Measurements from ENCODE around the gene PDE6H. TPM values are rescaled to one million over a fixed set of nuclear protein-coding genes. Genes with fewer than 3 reads are reported as not detected.

Gene PDE6H
- total and polyA plus RNA-seq, 2 donors (not counting 3 experiments of a cell fraction or from before 2014, with no cell fraction given) = not detected

DNA sequence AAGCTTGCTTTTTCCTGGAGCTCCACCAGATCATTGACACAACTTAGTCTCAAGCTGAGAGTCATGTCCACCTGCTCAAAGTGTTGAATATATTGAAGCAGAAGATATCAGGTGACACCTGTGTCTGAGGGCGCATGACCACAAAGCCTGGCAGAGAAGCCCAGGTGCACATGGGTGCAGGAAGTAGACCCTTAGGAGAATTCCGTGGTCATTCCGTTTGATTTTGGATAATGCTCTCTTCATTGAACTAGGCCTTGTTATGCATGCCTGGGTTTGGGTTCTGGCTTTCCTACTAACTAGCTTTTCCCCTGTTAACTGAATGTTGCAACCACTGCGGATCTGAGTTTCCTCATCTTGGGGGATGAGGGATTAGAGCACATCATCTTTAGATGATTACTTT lies 18.6 kb upstream of the PDE6H start:
- CTCF ChIA-PET = interaction anchor here (0.8 kb wide), 1 partner anchor 69 kb away, joined by 3 read pairs; the partner anchor contains the start of gene MGP
- no peak for FAIRE-seq

More for the DNA sequence above, 18.6 kb upstream of the PDE6H start:
- H3K4me3 ChIP-seq (replicated peaks in 1 of 3; ENCODE audit: insufficient read depth in 1 of 3, low read depth in 1 of 3, low read length in 3 of 3) = no peak overlapping the region
- H3K9me1 ChIP-seq (replicated peaks; ENCODE audit: control insufficient read depth, extremely low read depth, insufficient read depth, low read length) = no peaks in the 10 kb centered on the region
- H2AFZ ChIP-seq (ENCODE audit: low read depth, low read length) = no peak overlapping the region
- no peak for TF ChIP-seq CTCF (IDR thresholded peaks at IDR 0.05; ENCODE audit: extremely low read depth in 1 of 2, insufficient read depth in 1 of 2, low read depth in 1 of 2, low read length in 2 of 2)
- TF ChIP-seq, protein P1, sequence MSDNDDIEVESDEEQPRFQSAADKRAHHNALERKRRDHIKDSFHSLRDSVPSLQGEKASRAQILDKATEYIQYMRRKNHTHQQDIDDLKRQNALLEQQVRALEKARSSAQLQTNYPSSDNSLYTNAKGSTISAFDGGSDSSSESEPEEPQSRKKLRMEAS (IDR thresholded peaks at IDR 0.05; ENCODE audit: insufficient read depth, insufficient read length) = no peak
- no peak for TF ChIP-seq POLR2AphosphoS5 (IDR thresholded peaks at IDR 0.05; ENCODE audit: insufficient read depth, low read depth, low read length)
- TF ChIP-seq JUN (IDR thresholded peaks at IDR 0.05; ENCODE audit: borderline replicate concordance, insufficient read depth, insufficient read length, low read depth) = no peak
- TF ChIP-seq FOS (IDR thresholded peaks at IDR 0.05; ENCODE audit: borderline replicate concordance, insufficient read depth, low read length) = no peak
- no peaks in the 10 kb centered on the region for H3K9me3 ChIP-seq (replicated peaks; ENCODE audit: control insufficient read depth, insufficient read depth, low read length)
- H3K79me2 ChIP-seq (ENCODE audit: control insufficient read depth, insufficient read depth, low read length) = peaks cover 90% of the 10 kb centered on the region
- no peaks in the 10 kb centered on the region for H4K20me1 ChIP-seq (replicated peaks; ENCODE audit: control insufficient read depth, extremely low read depth, insufficient read depth, low read length)
- peaks cover 77% of the 10 kb centered on the region for H3K4me1 ChIP-seq (ENCODE audit: control insufficient read depth, extremely low read depth, insufficient read depth, low read length)
- peaks cover 10 to 12% of the 10 kb centered on the region in 2 experiments for H3K36me3 ChIP-seq (ENCODE audit: control insufficient read depth in 2 of 2, extremely low read depth in 1 of 2, insufficient read depth in 2 of 2, low read length in 2 of 2)
- POLR2A ChIA-PET = no interaction called here
- dilution Hi-C loops (cut with MboI; ENCODE audit: extremely low pct_ligation_motif_present, low sequenced_read_pairs) = loop anchor here (10.0 kb wide), 1 partner anchor 119 kb away; no protein-coding TSS in a partner anchor
- no TSS peak for BruUV-seq (replicated peaks)
- DNase-seq (ENCODE audit: low read depth, low spot score) = no peak
- H3K27me3 ChIP-seq (ENCODE audit: control insufficient read depth in 2 of 2, insufficient read depth in 2 of 2, low read length in 2 of 2) = no peaks in the 10 kb centered on the region
- no peak overlapping the region for H3K9ac ChIP-seq (replicated peaks; ENCODE audit: extremely low read depth, insufficient read depth, low read length)
- H3K27ac ChIP-seq (ENCODE audit: insufficient read depth, low read depth, low read length) = peak overlapping the region; percentile 5
- H3K4me2 ChIP-seq (ENCODE audit: insufficient read depth, low read length) = no peak overlapping the region
- intact Hi-C loops (cut with micrococcal nuclease) = loop anchor here (10.0 kb wide), 1 partner anchor 699 kb away; no protein-coding TSS in a partner anchor
